Stimulated activated naive CD8-positive, alpha-beta T cell treated with anti-CD3 and anti-CD28 coated beads, Interleukin-15, Interleukin-2, amounts not matched to agents 100 ng/mL and 50 ng/mL, for 24 hours (primary cell): ENCODE results near the gene MAP1S.
"Not testable (repeated sequence)": the region's sequence is repeated elsewhere in the genome, so short reads cannot be mapped to it uniquely, and the experiment has no call there.

Source experiments
- H3K27ac Mint-ChIP-seq: one replicate; pipeline ENCODE4 v1.8.0; 2021; ENCODE audit warnings: mild to moderate bottlenecking, mixed read lengths
- H3K27me3 Mint-ChIP-seq: one replicate; pipeline ENCODE4 v1.8.0; 2021; ENCODE audit warnings: mixed read lengths
- H3K36me3 Mint-ChIP-seq: one replicate; pipeline ENCODE4 v1.8.0; 2021; ENCODE audit warnings: low read depth, mixed read lengths
- H3K4me1 Mint-ChIP-seq: one replicate; pipeline ENCODE4 v1.8.0; 2021; ENCODE audit warnings: low read depth, mixed read lengths
- H3K4me3 Mint-ChIP-seq: one replicate; pipeline ENCODE4 v1.8.0; 2021; ENCODE audit warnings: mild to moderate bottlenecking, mixed read lengths
- H3K9me3 Mint-ChIP-seq: one replicate; pipeline ENCODE4 v1.8.0; 2021; ENCODE audit warnings: mixed read lengths

Gene MAP1S

DNA sequence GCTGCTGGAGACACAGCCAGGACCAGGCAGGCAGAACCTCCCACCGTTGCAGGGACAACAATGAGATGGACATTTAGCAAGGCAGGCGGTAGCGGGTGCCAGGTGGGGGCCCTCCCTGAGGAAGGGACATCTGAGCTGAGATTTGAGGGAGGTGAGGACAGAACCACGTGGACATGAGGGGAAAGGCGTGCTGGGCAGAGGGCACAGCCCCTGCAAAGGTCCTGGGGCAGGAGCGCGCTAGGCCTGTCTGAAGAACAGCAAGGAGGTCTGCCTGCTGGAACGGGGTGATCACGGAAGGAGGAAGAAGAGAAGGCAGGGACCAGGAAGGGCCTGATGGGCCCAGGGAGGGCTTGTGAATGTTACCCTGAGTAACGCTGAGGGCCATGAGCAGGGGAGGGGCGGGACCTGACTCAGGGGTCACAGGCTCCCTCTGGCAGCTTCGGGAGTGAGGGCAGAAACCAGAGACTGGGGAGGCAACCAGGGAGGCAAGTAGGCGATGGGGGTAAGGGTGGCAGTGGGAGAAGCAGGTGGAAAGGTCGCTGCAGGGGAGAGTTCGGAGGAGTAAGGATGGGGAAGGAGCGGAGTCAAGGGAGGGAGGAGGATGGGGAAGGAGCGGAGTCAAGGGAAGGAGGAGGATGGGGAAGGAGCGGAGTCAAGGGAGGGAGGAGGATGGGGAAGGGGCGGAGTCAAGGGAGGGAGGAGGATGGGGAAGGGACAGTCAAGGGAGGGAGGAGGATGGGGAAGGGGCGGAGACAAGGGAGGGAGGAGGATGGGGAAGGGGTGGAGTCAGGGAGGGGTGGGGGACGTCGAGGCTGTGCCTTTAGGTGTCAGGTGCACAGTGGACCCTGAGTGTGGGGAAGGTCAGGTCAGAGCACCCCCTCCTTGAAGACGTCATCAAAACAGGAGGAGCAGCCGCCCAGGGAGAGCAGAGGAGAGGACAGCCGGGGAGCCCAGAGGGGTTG is 60.0 kb downstream of the MAP1S start:
- Mint-ChIP-seq H3K9me3 (no peaks in the 10 kb centered on the region), H3K27ac (peak overlapping the region; percentile 31), H3K4me3 (no peak overlapping the region), H3K36me3 (peaks cover 34% of the 10 kb centered on the region), H3K4me1 (peaks cover 34% of the 10 kb centered on the region), H3K27me3 (no peaks in the 10 kb centered on the region)

GRCh38 chr19:17780781-17781180 is 61.5 kb downstream of the MAP1S start:
- H3K36me3 Mint-ChIP-seq = peaks cover 34% of the 10 kb centered on the region
- no peaks in the 10 kb centered on the region for H3K9me3 Mint-ChIP-seq
- no peak overlapping the region for H3K27ac Mint-ChIP-seq
- no peaks in the 10 kb centered on the region for H3K27me3 Mint-ChIP-seq
- no peak overlapping the region for H3K4me3 Mint-ChIP-seq
- peaks cover 28% of the 10 kb centered on the region for H3K4me1 Mint-ChIP-seq

- H3K4me1 Mint-ChIP-seq, H3K27ac Mint-ChIP-seq, H3K4me3 Mint-ChIP-seq, H3K9me3 Mint-ChIP-seq, H3K27me3 Mint-ChIP-seq: not testable (repeated sequence)
- H3K36me3 Mint-ChIP-seq = peaks cover 25% of the 10 kb centered on the region
These were observed 64.4 kb downstream of the MAP1S start for GRCh38 chr19:17783721-17784120.
